Measurements from ENCODE around the gene IMMP1L. TPM values are rescaled to one million over a fixed set of nuclear protein-coding genes. Genes with fewer than 3 reads are reported as not detected.

IMMP1L gene
- total RNA-seq, 1 donor from 2014 or later: 54.0 TPM

GRCh38 chr11:31449040-31449439 is 60.4 kb downstream of the IMMP1L start:
- no peak for TF ChIP-seq CTCF (conservative IDR thresholded peaks at IDR 0.05)
- DNase-seq (ENCODE audit: low read depth, low spot score): no peak
- peaks cover 16% of the 10 kb centered on the region for H3K36me3 Mint-ChIP-seq (ENCODE audit: low read depth)
- H3K9me3 Mint-ChIP-seq: no peaks in the 10 kb centered on the region
- H3K4me1 Mint-ChIP-seq: no peaks in the 10 kb centered on the region
- H3K27ac Mint-ChIP-seq (ENCODE audit: unreplicated experiment): no peak overlapping the region
- no peaks in the 10 kb centered on the region for H3K27me3 Mint-ChIP-seq (ENCODE audit: low read depth)
- H3K4me3 Mint-ChIP-seq: no peak overlapping the region

GRCh38 chr11:31445621-31446020 is 63.8 kb downstream of the IMMP1L start:
- H3K9me3 Mint-ChIP-seq: no peaks in the 10 kb centered on the region
- no peak for TF ChIP-seq CTCF (conservative IDR thresholded peaks at IDR 0.05)
- no peaks in the 10 kb centered on the region for H3K27me3 Mint-ChIP-seq (ENCODE audit: low read depth)
- no peaks in the 10 kb centered on the region for H3K4me1 Mint-ChIP-seq
- H3K27ac Mint-ChIP-seq (ENCODE audit: unreplicated experiment): no peak overlapping the region
- no peak overlapping the region for H3K4me3 Mint-ChIP-seq
- DNase-seq (ENCODE audit: low read depth, low spot score): no peak
- H3K36me3 Mint-ChIP-seq (ENCODE audit: low read depth): peaks cover 6% of the 10 kb centered on the region

- Mint-ChIP-seq H3K9me3 (no peaks in the 10 kb centered on the region), H3K27ac (ENCODE audit: unreplicated experiment) (no peak overlapping the region), H3K27me3 (ENCODE audit: low read depth) (no peaks in the 10 kb centered on the region), H3K4me3 (no peak overlapping the region), H3K36me3 (ENCODE audit: low read depth) (peaks cover 6% of the 10 kb centered on the region), H3K4me1 (no peaks in the 10 kb centered on the region)
- TF ChIP-seq CTCF (conservative IDR thresholded peaks at IDR 0.05): no peak
- DNase-seq (ENCODE audit: low read depth, low spot score): no peak
Measured at GRCh38 chr11:31443802-31444201, 65.6 kb downstream of the IMMP1L start.

GRCh38 chr11:31442086-31442485 is 67.3 kb downstream of the IMMP1L start:
- no peak for DNase-seq (ENCODE audit: low read depth, low spot score)
- Mint-ChIP-seq H3K9me3 (no peaks in the 10 kb centered on the region), H3K4me1 (no peaks in the 10 kb centered on the region), H3K27me3 (ENCODE audit: low read depth) (no peaks in the 10 kb centered on the region), H3K36me3 (ENCODE audit: low read depth) (peaks cover 7% of the 10 kb centered on the region), H3K27ac (ENCODE audit: unreplicated experiment) (no peak overlapping the region), H3K4me3 (no peak overlapping the region)
- TF ChIP-seq CTCF (conservative IDR thresholded peaks at IDR 0.05): no peak

GRCh38 chr11:31441296-31441695 is 68.1 kb downstream of the IMMP1L start:
- Mint-ChIP-seq H3K4me3 (no peak overlapping the region), H3K4me1 (no peaks in the 10 kb centered on the region), H3K27me3 (ENCODE audit: low read depth) (no peaks in the 10 kb centered on the region), H3K9me3 (no peaks in the 10 kb centered on the region), H3K27ac (ENCODE audit: unreplicated experiment) (no peak overlapping the region), H3K36me3 (ENCODE audit: low read depth) (peaks cover 7% of the 10 kb centered on the region)
- DNase-seq (ENCODE audit: low read depth, low spot score): no peak
- no peak for TF ChIP-seq CTCF (conservative IDR thresholded peaks at IDR 0.05)
